NCI-H2081 (cell line): ENCODE results near the gene TAF1B.
A peak's percentile ranks its signal among the peaks of the same experiment; 100 is the strongest.
"Not testable (repeated sequence)": the region's sequence is repeated elsewhere in the genome, so short reads cannot be mapped to it uniquely, and the experiment has no call there.

Source experiments
- DNase-seq, 2 experiments: peaks; one replicate each; lab custom pipeline; 2025; lab: John Stamatoyannopoulos, UW

TAF1B gene

DNA sequence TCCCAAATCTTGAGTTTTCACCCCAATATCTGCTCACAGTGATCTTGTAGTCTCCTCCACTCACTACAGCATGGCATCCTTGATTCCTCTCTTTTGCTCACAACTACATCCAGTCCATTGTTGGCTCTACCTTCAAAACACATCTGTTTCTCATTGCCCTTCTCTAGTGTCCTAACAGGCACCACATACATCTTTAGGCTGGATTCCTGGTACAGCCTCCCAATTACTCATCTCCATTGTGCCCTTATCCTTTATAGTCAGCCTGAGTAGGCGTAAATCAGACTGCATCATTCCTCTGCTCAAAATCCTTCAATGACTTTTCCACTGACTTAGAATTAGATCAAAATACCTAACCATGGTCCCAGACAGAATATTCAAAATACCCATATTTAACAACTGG is 10.7 kb upstream of the TAF1B start:
- no peak for DNase-seq

DNA sequence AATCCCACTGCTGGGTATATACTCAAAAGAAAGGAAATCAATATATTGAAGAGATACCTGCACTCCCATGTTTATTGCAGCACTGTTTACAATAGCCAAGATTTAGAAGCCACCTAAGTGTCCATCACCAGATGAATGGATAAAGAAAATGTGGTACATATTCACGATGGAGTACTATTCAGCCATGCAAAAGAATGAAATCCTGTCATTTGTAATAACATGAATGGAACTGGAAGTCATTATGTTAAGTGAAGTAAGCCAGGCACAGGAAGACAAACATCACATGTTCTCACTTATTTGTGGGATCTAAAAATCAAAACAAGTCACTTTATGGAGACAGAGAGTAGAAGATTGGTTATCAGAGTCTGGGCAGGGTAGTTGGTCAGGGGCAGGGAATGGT is 8.2 kb upstream of the TAF1B start:
- not testable (repeated sequence) for DNase-seq

DNA sequence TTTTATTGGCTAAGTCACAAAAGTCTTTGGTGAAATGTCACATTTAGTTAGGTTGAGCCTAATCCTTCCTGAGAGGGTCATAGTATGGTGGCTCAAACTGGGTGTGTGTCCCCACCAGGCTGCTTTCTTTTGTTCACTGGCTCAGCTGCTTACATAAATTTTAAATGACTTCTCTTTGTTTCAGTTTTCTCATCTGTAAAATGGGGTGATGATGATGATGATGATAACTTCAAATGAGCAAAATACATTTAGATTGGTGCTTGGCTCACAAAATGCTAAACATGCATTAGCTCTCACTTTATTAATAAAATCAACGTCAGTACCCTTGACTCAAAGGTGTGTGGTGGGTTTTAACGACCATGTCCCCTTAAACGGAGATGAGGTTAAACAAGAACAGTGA is 7.2 kb upstream of the TAF1B start:
- no peak for DNase-seq

DNA sequence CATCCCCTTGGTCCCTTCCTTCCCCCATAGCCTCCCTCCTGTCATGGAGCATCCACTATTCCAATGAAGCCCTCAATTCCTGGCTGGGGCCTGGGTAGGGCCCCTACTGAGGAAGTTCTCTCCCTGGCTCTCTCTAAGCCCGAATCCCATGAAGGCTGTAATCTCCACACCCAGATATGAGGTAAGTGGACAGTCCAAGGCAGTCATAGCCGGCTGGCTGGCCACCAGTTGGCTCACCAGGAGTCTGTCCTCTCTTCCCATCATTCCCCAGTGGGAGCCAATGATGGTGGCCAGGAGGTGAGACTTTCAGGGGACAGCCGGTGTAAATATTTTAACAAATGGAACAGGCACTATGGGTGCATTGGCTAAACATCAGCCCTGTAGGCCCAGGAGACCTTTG is 6.8 kb upstream of the TAF1B start:
- DNase-seq = no peak

DNA sequence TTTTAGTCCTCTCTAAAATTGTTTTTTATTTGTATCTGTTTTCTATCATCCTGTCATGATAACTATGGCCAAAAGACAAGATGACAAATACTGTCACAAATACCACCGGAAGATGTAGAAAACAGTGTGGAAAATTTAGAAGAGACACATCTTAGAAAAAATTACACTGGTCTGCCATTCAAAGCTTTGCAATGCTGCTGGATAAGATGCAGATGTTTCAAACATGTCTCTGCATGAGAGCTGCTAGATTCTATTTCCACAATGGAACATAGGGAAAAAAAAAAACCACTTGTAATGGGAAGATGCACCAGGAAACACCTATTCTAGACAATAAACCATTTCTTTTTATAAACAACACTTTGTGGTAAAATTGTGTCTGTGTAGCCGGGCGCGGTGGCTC is 5.8 kb upstream of the TAF1B start:
- DNase-seq = no peak

DNA sequence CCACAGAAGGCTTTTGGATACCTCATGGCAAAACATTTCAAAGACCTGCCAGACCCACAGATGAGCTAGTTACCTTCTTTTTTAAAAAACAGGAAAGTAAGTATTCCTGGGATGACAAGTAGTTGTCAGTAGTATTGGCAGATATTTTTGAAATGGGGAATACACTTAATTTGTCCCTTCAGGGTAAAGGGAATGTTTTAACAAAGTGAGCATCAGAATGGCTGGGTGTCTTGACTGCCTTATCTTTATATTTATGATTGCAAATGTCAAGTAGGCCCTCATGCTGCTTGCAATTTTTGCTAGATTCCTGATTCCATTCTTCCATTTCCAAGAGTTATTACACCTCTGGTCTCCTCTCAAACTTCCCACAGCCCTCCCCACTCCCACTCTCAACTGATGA is 4.9 kb upstream of the TAF1B start:
- DNase-seq = no peak

DNA sequence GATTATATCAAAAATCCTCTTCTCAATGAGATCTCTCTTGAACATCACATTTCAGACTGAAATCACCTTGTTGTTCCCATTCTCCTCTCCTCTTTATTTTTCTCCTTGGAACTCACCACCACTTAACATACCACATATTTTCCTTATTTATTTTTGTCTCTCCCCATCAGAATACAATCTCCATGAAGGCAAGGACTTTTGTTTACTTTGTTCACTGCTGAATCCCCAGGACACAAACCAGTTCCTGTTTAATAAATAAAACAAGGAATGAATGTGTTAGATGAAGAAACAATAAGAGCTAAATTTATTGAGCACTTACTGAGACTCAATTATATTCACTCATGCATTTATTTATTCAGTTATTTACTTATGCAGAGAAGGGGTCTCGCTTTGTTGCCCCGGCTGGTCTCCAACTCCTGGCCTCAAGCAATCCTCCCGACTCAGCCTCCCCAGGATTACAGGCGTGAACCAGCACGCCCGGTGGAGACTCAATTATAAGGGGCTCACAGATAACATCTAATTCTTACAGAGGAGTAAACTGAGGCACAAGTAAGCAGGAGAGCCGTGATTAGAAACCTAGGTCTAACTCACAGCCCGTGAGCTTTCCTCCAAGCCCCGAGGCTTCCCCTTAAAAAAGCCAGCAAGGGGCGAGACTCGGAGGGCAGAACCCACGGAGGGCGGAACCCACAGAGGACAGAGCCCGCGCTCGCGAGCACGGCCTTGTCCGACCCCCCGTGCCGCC is 616 bp upstream of the TAF1B start:
- no peak for DNase-seq

DNA sequence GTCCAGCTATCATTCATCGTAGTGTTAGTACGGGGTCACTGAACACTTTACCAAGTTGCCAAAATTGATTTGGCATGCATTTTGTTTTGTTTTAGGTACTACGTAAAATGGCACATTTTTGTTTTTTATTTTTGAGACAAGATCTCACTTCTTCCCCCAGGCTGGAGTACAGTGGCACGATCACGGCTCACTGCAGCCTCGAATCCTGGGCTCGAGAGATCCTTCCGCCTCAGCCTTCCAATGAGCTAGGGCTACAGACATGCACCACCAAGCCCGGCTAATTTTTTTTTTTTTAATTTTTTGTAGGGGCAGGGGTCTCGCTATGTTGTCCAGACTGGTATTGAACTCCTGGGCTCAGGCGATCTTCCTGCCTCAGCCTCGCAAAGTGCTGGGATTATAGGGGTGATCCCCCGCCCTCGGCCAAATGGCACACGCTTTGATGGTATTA is 786 bp downstream of the TAF1B start:
- DNase-seq = peak in 1 of 2 experiments; percentile 55

DNA sequence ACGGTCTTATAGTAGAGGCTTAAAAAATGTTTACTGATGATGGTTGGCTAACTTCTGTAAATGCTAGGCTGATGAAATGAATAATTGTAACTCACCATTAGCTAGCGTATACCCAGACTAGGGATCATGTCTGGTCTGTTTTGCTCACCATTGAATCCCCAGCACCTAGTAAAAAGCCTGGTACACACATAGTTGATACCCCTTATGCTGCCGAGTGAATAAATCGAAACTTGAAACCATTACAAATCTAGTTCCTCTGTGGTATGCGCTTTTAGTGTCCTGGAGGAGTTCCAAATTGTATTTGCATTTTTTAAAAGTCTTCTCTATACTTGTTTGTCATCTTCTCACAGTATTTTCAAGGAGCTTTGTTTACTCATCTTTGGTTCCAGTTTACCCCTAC is 1.3 kb downstream of the TAF1B start:
- peak in 1 of 2 experiments; percentile 18 for DNase-seq

DNA sequence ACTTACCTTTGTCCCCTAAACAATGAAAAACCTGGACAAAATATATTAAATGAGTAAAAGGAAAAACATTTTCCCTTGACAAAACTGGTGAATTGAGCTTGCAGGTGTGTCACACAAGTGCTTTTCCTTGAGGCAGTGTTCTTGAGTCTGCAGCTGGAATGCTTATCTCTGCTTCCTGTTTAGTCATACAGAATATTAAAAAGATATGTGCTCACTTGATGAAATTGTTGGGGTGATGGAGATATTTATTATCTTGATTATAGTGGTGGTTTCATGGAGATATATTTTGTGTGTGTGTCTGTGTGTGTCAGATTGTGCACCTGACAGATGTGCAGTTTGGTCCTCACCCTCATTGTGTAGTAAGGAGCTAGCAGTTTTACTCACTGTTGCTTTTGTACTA is 3.3 kb downstream of the TAF1B start:
- DNase-seq = no peak

DNA sequence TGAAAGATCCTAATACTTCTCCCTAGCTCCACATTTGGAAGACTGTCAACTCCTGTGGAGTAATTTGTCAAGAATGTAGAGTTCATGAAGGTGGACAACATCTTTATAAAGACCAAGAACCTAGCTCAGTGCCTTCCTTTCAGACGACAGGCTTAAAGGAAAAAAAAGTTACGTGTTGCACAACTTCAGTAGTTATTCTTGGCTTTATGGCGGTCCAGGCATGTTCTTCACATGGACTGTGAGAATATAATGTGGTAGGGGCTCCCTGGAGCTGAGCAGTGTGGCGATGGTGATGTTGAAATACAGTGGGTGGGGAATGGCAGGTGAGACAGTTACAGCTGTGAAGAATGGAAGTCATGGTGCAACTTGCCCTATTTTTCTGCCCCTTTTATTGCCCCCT is 3.9 kb downstream of the TAF1B start:
- no peak for DNase-seq

DNA sequence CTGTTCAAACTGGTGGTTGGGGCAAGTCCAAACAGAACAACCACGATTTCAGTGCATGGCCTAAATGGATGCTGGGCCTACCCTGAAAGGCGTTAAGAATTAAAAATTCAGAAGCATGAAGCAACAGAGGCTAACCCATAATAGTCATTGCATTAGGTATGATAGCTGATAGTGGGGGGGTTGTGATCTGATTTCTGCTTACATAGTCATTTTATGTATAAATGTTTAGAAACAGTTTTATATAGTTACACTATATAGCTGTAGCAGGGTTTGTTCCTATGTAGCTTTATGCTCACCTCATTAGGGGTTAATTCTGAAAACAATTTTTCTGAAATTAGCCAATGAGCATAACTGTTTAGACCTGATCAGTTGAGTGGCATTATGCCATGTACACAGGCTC is 9.6 kb downstream of the TAF1B start:
- no peak for DNase-seq

DNA sequence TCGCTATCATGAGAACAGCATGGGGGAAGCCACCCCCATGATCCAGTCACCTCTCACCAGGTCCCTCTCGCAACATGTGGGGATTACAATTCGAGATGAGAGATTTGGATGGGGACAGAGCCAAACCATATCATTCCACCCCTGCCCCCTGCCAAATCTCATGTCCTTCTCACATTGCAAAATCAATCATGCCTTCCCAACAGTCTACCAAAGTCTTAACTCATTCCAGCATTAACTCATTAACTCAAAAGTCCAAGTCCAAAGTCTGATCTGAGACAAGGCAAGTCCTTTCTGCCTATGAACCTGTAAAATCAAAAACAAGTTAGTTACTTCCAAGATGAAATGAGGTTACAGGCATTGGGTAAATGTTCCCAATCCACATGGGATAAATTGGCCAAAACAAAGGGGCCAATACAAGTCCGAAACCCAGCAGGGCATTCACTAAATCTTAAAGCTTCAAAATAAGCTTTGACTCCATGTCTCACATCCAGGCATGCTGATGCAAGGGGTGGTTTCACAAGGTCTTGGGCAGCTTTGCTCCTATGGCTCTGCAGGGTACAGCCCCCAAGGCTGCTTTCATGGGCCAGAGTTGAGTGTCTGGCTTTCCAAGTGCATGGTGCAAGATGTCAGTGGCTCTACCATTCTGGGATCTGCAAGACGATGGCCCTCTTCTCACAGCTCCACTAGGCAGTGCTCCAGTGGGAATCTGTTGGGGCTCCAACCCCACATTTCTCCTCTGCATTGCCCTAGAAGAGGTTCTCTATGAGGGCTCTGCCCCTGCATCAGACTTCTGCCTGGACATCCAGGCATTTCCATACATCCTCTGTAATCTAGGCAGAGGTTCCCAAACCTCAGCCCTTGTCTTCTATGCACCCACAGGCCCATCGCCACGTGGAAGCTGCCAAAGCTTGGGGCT is 14.8 kb downstream of the TAF1B start:
- no peak for DNase-seq

DNA sequence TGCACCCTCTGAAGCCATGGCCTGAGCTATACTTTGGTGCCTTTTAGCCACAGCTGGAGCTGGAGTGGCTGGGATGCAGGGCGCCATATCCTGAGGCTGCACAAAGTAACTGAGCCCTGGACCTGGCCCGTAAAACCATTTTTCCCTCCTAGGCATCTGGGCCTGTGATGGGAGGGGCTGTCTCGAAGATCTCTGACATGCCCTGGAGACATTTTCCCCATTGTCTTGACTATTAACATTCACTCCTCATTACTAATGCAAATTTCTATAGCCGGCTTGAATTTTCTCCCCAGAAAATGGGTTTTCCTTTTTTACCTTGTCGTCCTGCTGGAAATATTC is 15.4 kb downstream of the TAF1B start:
- DNase-seq = no peak

DNA sequence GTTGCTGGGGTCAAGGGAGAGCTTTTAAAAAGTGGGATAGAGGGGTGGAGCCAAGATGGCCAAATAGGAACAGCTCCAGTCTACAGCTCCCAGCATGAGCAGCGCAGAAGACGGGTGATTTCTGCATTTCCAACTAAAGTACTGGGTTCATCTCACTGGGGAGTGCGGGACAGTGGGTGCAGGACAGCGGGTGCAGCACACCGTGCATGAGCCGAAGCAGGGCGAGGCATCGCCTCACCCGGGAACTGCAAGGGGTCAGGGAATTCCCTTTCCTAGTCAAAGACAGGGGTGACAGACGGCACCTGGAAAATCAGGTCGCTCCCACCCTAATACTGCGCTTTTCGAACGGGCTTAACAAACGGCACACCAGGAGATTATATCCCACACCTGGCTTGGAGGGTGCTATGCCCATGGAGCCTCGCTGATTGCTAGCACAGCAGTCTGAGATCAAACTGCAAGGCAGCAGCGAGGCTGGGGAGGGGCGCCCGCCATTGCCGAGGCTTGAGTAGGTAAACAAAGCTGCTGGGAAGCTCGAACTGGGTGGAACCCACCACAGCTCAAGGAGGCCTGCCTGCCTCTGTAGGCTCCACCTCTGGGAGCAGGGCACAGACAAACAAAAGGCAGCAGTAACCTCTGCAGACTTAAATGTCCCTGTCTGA is 17.8 kb downstream of the TAF1B start:
- not testable (repeated sequence) for DNase-seq

DNA sequence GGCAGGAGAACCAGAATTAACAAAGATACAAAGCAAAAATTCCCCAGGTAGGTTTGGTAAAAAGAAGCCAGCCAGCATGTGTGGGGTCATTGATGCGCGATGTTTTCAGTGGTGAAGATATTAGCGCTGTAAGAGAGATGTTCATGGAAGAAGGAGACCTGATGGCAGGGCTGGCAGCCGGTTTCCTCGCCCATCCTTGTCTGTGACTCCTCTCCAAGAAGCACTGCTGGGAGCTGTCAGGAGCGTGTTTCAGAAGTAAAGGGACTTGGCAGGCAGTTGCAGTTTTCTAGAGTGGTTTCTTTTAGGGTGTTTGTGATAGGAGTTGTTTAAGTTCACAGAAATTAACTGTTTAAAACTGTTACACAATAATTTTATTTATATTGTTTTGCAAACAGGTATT is 24.6 kb downstream of the TAF1B start:
- DNase-seq = no peak

DNA sequence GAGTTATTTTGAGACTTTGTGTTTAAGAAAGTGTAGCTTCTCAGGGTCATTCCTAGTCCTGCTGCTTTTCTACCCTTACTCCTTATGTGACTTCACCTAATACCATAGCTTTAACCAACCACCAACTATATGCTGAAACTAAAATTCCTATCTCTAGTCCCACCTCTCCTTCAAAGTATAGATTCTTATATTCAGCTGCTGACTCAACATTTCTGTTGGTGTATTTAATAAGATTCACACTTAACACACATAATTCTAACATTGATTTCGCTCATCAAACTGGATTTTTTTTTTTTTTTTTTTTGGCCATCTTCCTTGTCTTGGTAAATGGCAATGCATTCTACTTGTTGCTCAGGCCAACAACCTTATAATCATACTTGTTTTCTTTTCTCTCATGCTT is 30.1 kb downstream of the TAF1B start:
- DNase-seq = no peak

DNA sequence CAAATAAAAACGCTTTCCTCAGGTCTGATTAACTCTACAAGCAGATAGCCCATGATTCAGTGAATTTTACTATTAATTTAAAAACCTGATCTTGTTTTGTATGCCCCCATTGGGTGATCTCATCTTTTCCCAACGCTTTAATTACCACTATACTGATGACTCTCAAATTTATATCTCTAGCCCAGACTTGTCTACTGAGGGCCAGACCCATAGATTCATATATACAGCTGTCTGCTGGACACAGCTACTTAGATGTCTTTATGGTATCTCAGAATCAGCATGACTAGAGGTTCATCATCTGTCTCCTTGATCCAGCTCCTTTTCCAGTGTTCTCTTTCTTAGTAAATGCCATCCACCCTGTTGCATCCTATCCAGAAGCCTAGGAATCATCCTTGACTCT is 33.8 kb downstream of the TAF1B start:
- DNase-seq = no peak

DNA sequence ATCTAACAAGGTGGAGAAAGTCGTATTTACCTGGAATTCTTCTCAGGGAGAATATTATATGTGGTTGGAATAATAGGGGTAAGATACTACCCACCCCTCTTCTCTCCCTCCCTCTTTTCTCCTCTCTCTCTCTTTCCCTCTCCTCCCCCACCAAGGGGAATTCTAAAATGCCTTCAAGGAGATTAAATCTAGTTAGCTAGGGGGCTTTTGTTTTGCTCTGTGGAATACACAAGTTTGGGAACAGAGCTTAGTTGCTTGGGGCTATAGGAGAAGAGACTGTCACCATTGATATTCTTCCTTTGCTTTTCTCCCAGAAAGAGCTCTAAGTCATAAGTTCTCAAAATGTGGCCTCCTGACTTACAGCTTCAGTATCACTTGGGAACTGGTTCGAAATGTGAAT is 34.5 kb downstream of the TAF1B start:
- DNase-seq = no peak

DNA sequence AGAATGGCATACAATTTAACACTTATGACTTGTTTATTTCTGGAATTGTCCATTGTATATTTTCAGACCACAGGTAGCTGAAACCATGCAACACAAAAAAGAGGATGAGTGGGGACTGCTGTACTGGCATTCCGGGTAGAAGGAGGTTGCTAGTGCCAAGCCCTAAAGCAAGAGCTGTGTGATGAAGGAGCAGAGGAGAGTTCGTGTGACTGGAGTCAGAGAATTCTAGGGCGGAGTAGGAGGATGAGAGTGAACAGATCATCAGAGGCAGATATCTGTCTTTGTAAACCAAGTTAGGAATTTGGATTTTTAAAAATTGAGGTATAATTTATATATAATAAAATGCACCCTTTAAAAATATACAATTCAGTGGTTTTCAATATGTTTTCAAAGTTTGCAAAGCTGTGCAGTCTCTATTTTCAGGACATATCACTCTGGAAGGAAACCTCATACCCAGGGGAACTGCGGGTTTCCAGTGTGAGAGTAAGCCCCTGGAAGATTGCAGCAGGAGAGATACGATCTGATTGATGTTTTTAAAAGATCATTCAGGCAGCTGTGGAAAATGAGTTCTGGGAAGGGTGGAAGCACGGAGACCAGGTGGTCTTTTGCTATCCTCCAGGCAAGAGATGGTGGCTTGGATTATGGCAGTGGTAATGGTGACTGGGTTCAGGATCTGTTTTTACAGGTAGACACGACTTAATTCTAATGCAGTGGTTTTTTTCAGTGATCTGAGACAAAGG is 36.4 kb downstream of the TAF1B start:
- no peak for DNase-seq

DNA sequence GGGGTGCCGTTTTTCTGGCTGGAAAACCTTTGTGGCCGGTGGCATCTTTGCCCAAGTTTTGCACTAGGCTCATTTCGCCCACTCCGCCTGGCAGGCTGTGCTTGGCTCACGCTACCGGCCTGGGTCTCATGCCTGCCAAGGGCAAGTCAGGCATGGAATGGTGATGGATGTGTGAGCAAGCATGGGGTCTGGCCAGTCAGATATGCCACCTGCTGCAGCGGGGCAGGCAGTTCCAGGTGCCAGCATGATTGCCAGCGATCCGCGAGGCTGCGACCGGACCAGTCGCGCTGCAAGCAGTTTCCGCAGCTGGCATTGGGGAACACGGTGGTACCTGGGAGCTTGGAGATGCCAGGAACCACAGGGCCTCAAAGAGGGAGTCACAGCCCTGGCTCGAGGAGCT is 40.6 kb downstream of the TAF1B start:
- no peak for DNase-seq

DNA sequence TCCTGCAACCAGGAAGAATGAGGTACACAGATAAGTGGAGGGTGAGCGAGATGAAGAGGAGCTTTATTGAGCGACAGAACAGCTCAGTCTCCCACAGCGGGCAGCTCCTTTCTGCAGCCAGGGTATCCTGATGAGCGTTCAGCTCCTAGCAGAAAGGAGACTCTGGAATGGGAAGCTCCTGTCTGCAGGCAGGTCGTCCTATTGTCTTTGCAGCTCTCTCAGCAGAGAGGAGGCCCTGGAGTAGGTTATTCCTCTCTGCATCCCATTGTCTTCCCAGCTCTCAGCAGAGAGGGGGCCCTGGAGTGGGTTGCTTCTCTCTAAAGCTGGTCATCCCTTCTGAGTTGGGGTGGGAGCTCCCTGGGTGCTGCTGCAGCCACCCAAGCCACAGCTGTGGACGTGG is 41.2 kb downstream of the TAF1B start:
- DNase-seq = no peak
